G401.6 (cell line): ENCODE measurements around the gene ATOH1.

Source experiments
- FAIRE-seq: peaks from 2 replicates; lab custom pipeline; 2012; peaks lifted over from hg19 to GRCh38; lab: Jason Lieb, UNC

ATOH1 gene, protein sequence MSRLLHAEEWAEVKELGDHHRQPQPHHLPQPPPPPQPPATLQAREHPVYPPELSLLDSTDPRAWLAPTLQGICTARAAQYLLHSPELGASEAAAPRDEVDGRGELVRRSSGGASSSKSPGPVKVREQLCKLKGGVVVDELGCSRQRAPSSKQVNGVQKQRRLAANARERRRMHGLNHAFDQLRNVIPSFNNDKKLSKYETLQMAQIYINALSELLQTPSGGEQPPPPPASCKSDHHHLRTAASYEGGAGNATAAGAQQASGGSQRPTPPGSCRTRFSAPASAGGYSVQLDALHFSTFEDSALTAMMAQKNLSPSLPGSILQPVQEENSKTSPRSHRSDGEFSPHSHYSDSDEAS

DNA sequence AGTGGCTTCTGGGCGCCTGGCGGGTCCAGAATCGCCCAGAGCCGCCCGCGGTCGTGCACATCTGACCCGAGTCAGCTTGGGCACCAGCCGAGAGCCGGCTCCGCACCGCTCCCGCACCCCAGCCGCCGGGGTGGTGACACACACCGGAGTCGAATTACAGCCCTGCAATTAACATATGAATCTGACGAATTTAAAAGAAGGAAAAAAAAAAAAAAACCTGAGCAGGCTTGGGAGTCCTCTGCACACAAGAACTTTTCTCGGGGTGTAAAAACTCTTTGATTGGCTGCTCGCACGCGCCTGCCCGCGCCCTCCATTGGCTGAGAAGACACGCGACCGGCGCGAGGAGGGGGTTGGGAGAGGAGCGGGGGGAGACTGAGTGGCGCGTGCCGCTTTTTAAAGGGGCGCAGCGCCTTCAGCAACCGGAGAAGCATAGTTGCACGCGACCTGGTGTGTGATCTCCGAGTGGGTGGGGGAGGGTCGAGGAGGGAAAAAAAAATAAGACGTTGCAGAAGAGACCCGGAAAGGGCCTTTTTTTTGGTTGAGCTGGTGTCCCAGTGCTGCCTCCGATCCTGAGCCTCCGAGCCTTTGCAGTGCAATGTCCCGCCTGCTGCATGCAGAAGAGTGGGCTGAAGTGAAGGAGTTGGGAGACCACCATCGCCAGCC, at the start of gene ATOH1:
ATOH1 (plus strand) TSS at position 422 of the 663 bp plus-strand sequence; CDS start at position 596, 174 bp downstream.
- no peak for FAIRE-seq

DNA sequence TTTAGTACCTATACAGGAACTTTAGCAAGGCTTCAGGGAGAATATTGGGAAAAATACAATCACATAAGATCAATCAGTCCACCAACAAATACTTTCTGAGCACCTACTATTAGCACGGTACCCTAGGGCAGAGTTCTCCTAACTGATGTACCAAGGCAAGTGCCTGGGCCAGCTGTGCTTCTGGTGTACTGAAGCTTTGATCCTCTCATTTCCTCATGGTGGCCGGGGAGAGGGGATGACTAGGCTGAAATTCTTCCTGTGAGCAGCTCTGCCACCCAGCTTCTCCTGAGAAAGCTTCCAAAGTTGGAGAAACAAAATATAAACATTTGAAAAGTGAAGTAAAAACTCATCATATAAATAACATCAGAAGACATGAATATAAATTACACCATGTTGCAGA, 49.3 kb upstream of the ATOH1 start:
- FAIRE-seq: no peak

DNA sequence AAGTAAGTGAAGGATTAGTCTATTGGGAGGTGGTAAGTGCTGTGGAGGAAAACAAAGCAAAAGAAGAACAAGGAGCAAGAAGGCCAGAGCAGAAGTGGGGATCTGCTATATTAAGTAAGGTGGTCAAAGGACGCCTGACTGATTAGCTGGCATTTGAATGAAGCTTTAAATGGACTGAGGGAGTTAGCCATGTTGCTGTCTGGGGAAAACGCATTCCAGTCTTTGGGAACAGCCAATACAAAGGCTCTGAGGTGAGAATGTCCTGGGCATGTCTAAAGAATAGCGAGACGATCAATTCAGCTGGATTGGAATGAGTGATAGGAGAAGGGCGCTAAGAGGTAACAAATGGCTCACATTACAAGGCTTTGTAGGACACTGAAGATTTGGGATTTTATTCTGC, 48.5 kb upstream of the ATOH1 start:
- FAIRE-seq: no peak

DNA sequence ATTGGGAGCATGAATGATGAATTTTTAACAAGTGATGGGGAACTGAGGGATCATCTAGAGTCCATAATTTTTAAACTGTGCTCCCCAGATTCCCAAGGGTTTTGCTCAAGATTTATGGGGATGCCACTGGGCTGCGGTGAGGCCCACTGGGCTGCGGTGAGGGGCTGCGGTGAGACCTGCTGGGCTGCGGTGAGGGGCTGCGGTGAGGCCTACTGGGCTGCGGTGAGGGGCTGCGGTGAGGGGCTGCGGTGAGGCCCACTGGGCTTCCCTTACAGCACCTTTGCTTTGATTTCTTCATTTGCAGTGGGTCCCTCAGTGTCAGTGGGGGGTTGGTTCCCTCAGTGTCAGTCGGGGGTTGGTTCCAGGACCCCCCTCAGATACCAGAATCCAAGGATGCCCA, 47.4 kb upstream of the ATOH1 start:
- FAIRE-seq: no peak

GRCh38 chr4:93786149-93786548, 42.4 kb upstream of the ATOH1 start:
- FAIRE-seq: no peak

- FAIRE-seq: peak; percentile 23
Measured at GRCh38 chr4:93788712-93789111, 39.8 kb upstream of the ATOH1 start.

- FAIRE-seq: peak; percentile 88
Measured at GRCh38 chr4:93791570-93792195, 36.9 kb upstream of the ATOH1 start.

DNA sequence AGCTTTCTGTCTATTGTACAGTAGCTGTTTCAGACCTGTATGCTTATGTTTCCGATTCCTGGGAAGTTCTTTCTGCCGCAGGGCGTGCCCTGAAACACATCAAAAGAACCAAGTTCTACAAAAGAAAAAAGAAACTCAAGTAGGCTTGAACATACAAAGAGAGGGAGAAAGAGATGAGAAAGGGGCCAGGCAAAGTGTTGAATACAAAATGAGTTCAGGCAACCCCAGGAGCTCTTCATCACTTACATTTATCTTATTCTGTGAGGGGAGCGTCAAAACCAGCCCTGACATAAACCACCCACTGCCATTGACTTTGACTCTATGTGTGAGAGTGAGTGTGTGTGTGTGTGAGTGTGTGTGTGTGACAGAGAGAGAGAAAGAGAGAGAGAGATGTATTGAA, 26.5 kb upstream of the ATOH1 start:
- no peak for FAIRE-seq

DNA sequence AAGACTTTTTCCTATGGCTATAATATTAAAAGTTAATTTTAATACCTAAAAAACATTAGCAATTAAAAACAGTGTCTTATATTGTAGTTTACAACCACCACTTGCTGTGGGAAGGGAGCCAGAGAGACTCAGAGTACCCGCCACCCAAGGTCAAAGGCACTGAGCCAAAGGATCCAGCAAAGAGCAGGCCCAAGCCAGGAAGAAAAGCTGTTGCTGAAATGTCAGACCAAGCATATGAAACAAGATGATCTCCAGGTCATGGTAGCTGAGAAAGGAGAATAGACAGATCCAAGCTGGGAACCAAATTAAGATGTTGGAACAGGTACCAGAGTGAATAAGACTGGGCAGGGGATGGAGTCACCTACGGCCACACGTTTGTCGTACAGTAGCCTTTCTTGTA, 18.8 kb upstream of the ATOH1 start:
- FAIRE-seq: no peak

GRCh38 chr4:93810340-93810992, 18.1 kb upstream of the ATOH1 start:
- no peak for FAIRE-seq

DNA sequence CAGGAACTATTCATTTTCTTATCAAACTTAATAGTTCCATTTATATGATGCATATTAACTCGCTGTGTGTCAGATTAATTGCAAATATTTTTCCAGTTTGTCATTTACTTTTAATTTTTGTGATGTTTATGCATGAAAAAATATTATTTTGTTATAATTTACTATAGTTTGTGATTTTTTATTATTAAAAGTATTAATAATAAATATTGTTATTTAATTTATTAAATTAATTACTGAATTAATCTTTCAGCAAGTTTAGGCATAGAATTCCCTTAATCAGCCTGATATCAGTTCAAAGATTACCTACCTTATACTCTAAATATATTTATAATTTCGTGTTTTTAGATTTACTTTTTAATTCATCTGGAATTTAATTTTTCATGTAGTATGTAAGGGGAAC, 15.5 kb upstream of the ATOH1 start:
- FAIRE-seq: peak; percentile 36

- no peak for FAIRE-seq
Measured at GRCh38 chr4:93814141-93814540, 14.4 kb upstream of the ATOH1 start.

DNA sequence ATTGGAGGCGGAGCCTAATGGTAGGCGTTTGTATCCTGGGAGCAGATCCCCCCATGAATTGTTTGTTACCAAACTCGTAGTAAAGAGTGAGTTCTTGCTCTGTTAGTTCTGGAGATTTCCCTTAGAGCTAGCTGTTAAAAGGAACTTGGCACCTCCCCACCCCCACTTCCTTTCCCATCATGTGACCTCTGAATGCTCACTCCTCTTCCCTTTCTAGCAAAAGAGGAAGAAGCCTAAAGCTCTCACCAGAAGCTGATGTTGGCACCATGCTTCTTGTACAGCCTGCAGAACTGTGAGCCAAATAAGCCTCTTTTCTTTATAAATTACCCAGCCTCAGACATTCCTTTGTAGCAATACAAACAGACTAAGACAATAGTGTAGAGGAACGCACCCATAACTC, 13.8 kb upstream of the ATOH1 start:
- no peak for FAIRE-seq

DNA sequence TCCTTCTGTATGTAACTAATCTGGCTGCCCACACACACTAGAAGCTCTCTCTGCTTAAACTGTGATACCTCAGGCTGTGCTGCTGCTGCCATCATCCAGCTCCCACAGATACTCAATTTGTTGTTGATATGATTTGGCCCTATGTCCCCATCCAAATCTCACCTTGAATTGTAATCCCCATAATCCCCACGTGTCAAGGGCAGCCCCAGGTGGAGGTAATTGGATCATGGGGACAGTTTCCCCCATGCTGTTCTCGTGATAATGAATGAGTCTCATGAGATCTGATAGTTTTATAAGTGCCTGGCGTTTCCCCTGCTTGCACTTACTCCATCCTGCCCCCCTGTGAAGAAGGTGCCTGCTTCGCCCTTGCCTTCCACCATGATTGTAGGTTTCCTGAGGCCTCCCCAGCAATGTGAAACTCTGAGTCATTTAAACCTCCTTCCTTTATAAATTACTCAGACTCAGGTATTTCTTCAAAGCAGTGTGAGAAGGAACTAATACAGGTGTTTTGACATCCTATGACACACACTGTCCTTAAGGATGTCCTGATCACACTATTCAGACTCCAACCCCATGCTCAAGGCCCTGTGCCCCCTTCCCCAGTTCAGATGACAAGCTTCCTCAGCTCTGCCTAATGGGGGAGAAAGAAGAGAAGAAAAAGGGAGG, 2.9 kb upstream of the ATOH1 start:
- no peak for FAIRE-seq

DNA sequence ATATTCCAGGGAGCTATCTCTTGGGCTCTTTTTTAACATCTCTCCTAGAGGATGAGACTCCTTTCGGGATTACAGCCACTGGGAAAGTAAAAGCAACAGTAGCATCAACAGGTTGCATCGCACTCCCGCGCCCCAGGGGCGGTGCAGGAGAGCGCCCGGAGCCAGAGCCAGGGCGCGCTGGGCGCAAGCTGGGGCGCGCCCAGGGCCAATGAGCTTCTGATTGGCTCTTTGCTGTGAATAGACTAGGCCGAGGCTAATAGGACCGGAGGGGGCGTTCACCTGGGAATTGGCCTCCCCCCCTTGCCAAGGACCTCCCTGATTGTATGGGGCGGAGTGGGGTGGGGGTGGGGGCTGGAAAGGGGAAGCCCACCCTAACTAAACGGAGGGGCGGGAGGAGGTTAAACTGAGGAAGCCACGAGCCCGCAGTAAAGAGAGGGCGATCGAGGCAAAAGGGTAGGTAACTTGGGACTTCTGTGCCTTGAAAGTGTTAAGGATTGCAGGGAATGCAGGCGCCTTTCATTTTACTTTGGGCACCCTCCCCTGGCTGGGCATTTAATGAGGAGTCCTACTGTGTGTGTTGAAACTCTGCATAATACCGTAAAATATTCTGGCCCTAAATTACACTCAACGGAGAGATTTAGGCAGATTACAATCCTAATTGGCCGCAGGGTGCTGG, 1.1 kb upstream of the ATOH1 start:
- no peak for FAIRE-seq

- no peak for FAIRE-seq
Measured at GRCh38 chr4:93828995-93829819, 654 bp downstream of the ATOH1 start.

GRCh38 chr4:93829820-93830687, 1.5 kb downstream of the ATOH1 start:
- no peak for FAIRE-seq

GRCh38 chr4:93831716-93832496, 3.4 kb downstream of the ATOH1 start:
- FAIRE-seq: no peak
